GM12878 (cell line): ENCODE data around the gene PLEKHD1. TPM values are rescaled to one million over a fixed set of nuclear protein-coding genes. Genes with fewer than 3 reads are reported as not detected.

Experiments
- ATAC-seq: fragments of 200-7000 bp; cut with Tn5 transposase; 3 replicates; pipeline ENCODE4 v1.9.1; 2020; ENCODE audit warnings: mild to moderate bottlenecking, moderate library complexity
- BruUV-seq: library from RNA; stranded (reverse); fragments of 400-500 nt; replicated peaks from 2 replicates; lab custom pipeline; 2021; lab: Mats Ljungman, UMichigan
- CTCF ChIA-PET: fragments of 300-600 bp; sonication (Branson Sonifier 250); formaldehyde crosslinking; extraction: SDS; loops from one replicate; lab custom pipeline; 2021; ENCODE audit warnings: inconsistent platforms; lab: Yijun Ruan, JAX
- POLR2A ChIA-PET: fragments of 350-600 bp; formaldehyde crosslinking; extraction: SDS; loops from one replicate; lab custom pipeline; 2021; ENCODE audit warnings: inconsistent platforms; lab: Charles Lee
- RAD21 ChIA-PET: fragments of 300-600 bp; sonication (Branson Sonifier 250); formaldehyde crosslinking; loops from one replicate; lab custom pipeline; 2023; ENCODE audit warnings: antibody characterized with exemption; ENCODE audit not compliant: unreplicated experiment; lab: Charles Lee
- SMC1A ChIA-PET: fragments of 300-600 bp; sonication (Branson Sonifier 250); formaldehyde crosslinking; loops from one replicate; lab custom pipeline; 2023; ENCODE audit not compliant: unreplicated experiment, uncharacterized antibody; lab: Charles Lee
- DNase-seq: peaks from one replicate; pipeline ENCODE4 v3.0.0-alpha.2; 2011; ENCODE audit warnings: low read depth, low spot score
- FAIRE-seq: peaks from 3 replicates; lab custom pipeline; 2011; peaks lifted over from hg19 to GRCh38; lab: Jason Lieb, UNC
- H2AFZ ChIP-seq: 2 replicates; pipeline ENCODE4 v1.6.0; 2011; ENCODE audit warnings: low read depth, low read length, control low read depth; ENCODE audit not compliant: control insufficient read depth
- H3K27ac ChIP-seq: 2 replicates; pipeline ENCODE4 v1.5.1; 2011; ENCODE audit warnings: control low read depth; ENCODE audit not compliant: control insufficient read depth, insufficient read depth
- H3K27me3 ChIP-seq, 2 experiments: replicated peaks in 1 of 2; 2 replicates each; pipeline versions ENCODE4 v1.6.0 to v1.6.1; 2011; ENCODE audit warnings: low read length in 1 of 2; ENCODE audit not compliant: control insufficient read depth in 2 of 2, insufficient read depth in 2 of 2
- H3K36me3 ChIP-seq, 2 experiments: 2 replicates each; pipeline ENCODE4 v1.5.1; 2011; ENCODE audit warnings: low read length in 1 of 2; ENCODE audit not compliant: control insufficient read depth in 2 of 2, insufficient read depth in 2 of 2
- H3K4me1 ChIP-seq: 2 replicates; pipeline ENCODE4 v1.6.1; 2011; ENCODE audit warnings: mild to moderate bottlenecking, low read length, moderate library complexity, mixed read lengths; ENCODE audit not compliant: control insufficient read depth, insufficient read depth
- H3K4me2 ChIP-seq: 2 replicates; pipeline ENCODE4 v1.6.0; 2011; ENCODE audit warnings: control low read depth; ENCODE audit not compliant: control insufficient read depth, insufficient read depth
- H3K4me3 ChIP-seq: fragments of 200-600 bp; sonication (generic); 2 replicates; pipeline ENCODE4 v1.5.1; 2016
- H3K79me2 ChIP-seq: 2 replicates; pipeline ENCODE4 v1.6.0; 2011; ENCODE audit warnings: low read length; ENCODE audit not compliant: control insufficient read depth, insufficient read depth
- H3K9ac ChIP-seq: 2 replicates; pipeline ENCODE4 v1.8.0; 2011; ENCODE audit warnings: low read length, control low read depth, mixed read lengths; ENCODE audit not compliant: control insufficient read depth, insufficient read depth
- H3K9me3 ChIP-seq: replicated peaks from 3 replicates; pipeline ENCODE4 v1.5.1; 2011; ENCODE audit warnings: mild to moderate bottlenecking, low read length; ENCODE audit not compliant: control insufficient read depth, insufficient read depth
- H4K20me1 ChIP-seq: 2 replicates; pipeline ENCODE4 v1.6.0; 2011; ENCODE audit not compliant: control insufficient read depth, insufficient read depth
- SMARCA5 ChIP-seq: fragments of 450-650 bp; IDR thresholded peaks from 2 replicates; pipeline ENCODE4 v1.6.1; 2017; ENCODE audit warnings: mild to moderate bottlenecking
- WGBS: methylation state at CpG from one replicate; pipeline ENCODE4 v1.1.6; 2016; ENCODE audit warnings: low lambda C conversion rate; ENCODE audit not compliant: insufficient replicate concordance, insufficient coverage; ENCODE audit errors: missing lambda C conversion rate; 5-methylcytosine and 5-hydroxymethylcytosine counted together
- in situ Hi-C: fragments of 300-500 bp; cut with MboI; formaldehyde crosslinking; loops from 9 replicates; pipeline ENCODE4 v1.14.3; 2018; ENCODE audit warnings: mixed read lengths
- intact Hi-C: fragments of 100-400 bp; cut with micrococcal nuclease; formaldehyde crosslinking; loops from one replicate; pipeline ENCODE4 v1.14.2; 2022; ENCODE audit not compliant: unreplicated experiment
- polyA plus RNA-seq, 11 experiments: library from polyadenylated mRNA; depleted of rRNA in 4 of 11; unstranded in 6 of 11; stranded (reverse) in 5 of 11; fragments of >200 nt; fragmentation: Nextera tagmentation in 4 of 11; fragmentation: Illumina TruSeq in 1 of 11; extraction: Ambion mirVana in 4 of 11; extraction: Trizol in 1 of 11; gene quantifications; 1 replicate in 1 of 11; 2 replicates in 10 of 11; pipeline versions ENCODE4 v1.2.1 to v1.2.3, GENCODE V29; 2011 to 2016; ENCODE audit warnings: inconsistent platforms in 2 of 11, missing spikeins in 2 of 11, low read depth in 1 of 11
- total RNA-seq, 4 experiments: library from RNA; depleted of rRNA in 3 of 4; stranded (reverse); fragments of >200 nt in 3 of 4; fragmentation: Illumina TruSeq in 1 of 4; extraction: Trizol in 1 of 4; gene quantifications; 2 replicates each; pipeline versions ENCODE4 v1.2.1 to v1.2.3, GENCODE V29; 2013 to 2021
- TF ChIP-seq, protein P1 (sequence below): IDR thresholded peaks from 2 replicates; pipeline ENCODE4 v1.6.1; 2012; ENCODE audit warnings: improper control_type of control experiment, low read depth, low read length; ENCODE audit not compliant: insufficient replicate concordance
- TF ChIP-seq, protein P2 (sequence below): fragments of 450-650 bp; formaldehyde crosslinking; IDR thresholded peaks from 2 replicates; pipeline ENCODE4 v1.5.0; 2022; ENCODE audit warnings: mild to moderate bottlenecking, missing genetic modification characterization
- TF ChIP-seq, protein P3 (sequence below): fragments of 450-650 bp; IDR thresholded peaks from 2 replicates; pipeline ENCODE4 v1.6.1; 2017; ENCODE audit warnings: mild to moderate bottlenecking, moderate library complexity
- TF ChIP-seq, protein P4 (sequence below): fragments of 450-650 bp; IDR thresholded peaks from 2 replicates; pipeline ENCODE4 v1.6.1; 2017; ENCODE audit warnings: antibody characterized with exemption, mild to moderate bottlenecking, moderate library complexity

PLEKHD1 gene
- total and polyA plus RNA-seq, 10 of the 15 experiments (the other 5 are each of a cell fraction or from before 2014, with no cell fraction given), result 0.01 to 0.08 (median 0.04) TPM; not detected in 6

DNA sequence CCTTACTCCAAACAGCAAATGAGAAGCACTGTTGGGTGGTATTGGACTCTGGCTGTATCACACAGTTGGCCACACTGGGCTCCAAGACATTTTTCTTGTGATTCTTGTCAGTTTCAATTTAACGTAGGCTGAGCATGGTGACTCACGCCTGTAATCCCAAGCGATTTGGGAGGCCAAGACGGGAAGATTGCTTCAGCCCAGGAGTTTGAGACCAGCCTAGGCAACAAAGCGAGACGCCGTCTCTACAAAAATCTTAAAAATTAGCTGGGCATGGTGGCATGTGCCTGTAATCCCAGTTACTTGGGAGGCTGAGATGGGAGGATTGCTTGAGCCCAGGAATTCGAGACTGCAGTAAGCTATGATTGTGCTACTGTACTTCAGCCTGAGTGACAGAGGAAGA lies 35.3 kb upstream of the PLEKHD1 start (continued):
- TF ChIP-seq, protein P1, sequence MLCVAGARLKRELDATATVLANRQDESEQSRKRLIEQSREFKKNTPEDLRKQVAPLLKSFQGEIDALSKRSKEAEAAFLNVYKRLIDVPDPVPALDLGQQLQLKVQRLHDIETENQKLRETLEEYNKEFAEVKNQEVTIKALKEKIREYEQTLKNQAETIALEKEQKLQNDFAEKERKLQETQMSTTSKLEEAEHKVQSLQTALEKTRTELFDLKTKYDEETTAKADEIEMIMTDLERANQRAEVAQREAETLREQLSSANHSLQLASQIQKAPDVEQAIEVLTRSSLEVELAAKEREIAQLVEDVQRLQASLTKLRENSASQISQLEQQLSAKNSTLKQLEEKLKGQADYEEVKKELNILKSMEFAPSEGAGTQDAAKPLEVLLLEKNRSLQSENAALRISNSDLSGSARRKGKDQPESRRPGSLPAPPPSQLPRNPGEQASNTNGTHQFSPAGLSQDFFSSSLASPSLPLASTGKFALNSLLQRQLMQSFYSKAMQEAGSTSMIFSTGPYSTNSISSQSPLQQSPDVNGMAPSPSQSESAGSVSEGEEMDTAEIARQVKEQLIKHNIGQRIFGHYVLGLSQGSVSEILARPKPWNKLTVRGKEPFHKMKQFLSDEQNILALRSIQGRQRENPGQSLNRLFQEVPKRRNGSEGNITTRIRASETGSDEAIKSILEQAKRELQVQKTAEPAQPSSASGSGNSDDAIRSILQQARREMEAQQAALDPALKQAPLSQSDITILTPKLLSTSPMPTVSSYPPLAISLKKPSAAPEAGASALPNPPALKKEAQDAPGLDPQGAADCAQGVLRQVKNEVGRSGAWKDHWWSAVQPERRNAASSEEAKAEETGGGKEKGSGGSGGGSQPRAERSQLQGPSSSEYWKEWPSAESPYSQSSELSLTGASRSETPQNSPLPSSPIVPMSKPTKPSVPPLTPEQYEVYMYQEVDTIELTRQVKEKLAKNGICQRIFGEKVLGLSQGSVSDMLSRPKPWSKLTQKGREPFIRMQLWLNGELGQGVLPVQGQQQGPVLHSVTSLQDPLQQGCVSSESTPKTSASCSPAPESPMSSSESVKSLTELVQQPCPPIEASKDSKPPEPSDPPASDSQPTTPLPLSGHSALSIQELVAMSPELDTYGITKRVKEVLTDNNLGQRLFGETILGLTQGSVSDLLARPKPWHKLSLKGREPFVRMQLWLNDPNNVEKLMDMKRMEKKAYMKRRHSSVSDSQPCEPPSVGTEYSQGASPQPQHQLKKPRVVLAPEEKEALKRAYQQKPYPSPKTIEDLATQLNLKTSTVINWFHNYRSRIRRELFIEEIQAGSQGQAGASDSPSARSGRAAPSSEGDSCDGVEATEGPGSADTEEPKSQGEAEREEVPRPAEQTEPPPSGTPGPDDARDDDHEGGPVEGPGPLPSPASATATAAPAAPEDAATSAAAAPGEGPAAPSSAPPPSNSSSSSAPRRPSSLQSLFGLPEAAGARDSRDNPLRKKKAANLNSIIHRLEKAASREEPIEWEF, result no peak
- TF ChIP-seq, protein P2, sequence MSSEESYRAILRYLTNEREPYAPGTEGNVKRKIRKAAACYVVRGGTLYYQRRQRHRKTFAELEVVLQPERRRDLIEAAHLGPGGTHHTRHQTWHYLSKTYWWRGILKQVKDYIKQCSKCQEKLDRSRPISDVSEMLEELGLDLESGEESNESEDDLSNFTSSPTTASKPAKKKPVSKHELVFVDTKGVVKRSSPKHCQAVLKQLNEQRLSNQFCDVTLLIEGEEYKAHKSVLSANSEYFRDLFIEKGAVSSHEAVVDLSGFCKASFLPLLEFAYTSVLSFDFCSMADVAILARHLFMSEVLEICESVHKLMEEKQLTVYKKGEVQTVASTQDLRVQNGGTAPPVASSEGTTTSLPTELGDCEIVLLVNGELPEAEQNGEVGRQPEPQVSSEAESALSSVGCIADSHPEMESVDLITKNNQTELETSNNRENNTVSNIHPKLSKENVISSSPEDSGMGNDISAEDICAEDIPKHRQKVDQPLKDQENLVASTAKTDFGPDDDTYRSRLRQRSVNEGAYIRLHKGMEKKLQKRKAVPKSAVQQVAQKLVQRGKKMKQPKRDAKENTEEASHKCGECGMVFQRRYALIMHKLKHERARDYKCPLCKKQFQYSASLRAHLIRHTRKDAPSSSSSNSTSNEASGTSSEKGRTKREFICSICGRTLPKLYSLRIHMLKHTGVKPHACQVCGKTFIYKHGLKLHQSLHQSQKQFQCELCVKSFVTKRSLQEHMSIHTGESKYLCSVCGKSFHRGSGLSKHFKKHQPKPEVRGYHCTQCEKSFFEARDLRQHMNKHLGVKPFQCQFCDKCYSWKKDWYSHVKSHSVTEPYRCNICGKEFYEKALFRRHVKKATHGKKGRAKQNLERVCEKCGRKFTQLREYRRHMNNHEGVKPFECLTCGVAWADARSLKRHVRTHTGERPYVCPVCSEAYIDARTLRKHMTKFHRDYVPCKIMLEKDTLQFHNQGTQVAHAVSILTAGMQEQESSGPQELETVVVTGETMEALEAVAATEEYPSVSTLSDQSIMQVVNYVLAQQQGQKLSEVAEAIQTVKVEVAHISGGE (CRISPR knock-in tag), result no peak

DNA sequence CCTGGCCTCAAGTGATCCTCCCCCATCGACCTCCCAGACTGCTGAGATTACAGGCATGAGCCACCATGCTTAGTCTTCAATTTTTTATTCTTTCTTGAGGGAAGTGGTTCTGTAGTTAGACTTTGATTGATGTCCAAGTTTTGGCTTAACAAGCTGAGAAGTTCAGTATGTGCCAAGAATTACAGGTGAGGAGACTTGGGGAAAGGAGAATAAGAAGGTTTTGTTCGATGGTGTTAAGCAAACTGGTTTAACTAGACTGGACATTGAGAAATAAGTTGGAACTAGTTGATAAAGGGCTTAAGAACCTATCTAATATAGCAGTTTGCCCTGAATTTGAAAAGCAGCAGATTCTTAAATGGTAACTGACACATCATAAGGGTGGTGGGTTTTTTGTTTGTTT lies 32.6 kb upstream of the PLEKHD1 start:
- RAD21 ChIA-PET, result no interaction called here
- H3K4me2 ChIP-seq, result no peak overlapping the region
- no peaks in the 10 kb centered on the region for H3K4me1 ChIP-seq
- H4K20me1 ChIP-seq, result no peaks in the 10 kb centered on the region
- H3K27ac ChIP-seq, result no peak overlapping the region
- ATAC-seq (no peak), DNase-seq (no peak), FAIRE-seq (peak; percentile 65)
- H3K27me3 ChIP-seq, result no peaks in the 10 kb centered on the region
- SMC1A ChIA-PET, result interaction anchor here (1.5 to 2.9 kb wide), 2 partner anchors 8 to 87 kb away, joined by 3 to 8 read pairs; no protein-coding TSS in a partner anchor
- CTCF ChIA-PET, result no interaction called here
- 98% methylated on average over 2 of the region's 2 CpGs for WGBS
- no peak overlapping the region for H3K9ac ChIP-seq
- H3K4me3 ChIP-seq, result no peak overlapping the region
- H3K36me3 ChIP-seq, result peaks cover 0 to 11% of the 10 kb centered on the region in 2 experiments; a peak in 2 of 4 replicates
- H3K9me3 ChIP-seq, result no peaks in the 10 kb centered on the region
- TF ChIP-seq SMARCA5, result no peak
- TF ChIP-seq, protein P3, sequence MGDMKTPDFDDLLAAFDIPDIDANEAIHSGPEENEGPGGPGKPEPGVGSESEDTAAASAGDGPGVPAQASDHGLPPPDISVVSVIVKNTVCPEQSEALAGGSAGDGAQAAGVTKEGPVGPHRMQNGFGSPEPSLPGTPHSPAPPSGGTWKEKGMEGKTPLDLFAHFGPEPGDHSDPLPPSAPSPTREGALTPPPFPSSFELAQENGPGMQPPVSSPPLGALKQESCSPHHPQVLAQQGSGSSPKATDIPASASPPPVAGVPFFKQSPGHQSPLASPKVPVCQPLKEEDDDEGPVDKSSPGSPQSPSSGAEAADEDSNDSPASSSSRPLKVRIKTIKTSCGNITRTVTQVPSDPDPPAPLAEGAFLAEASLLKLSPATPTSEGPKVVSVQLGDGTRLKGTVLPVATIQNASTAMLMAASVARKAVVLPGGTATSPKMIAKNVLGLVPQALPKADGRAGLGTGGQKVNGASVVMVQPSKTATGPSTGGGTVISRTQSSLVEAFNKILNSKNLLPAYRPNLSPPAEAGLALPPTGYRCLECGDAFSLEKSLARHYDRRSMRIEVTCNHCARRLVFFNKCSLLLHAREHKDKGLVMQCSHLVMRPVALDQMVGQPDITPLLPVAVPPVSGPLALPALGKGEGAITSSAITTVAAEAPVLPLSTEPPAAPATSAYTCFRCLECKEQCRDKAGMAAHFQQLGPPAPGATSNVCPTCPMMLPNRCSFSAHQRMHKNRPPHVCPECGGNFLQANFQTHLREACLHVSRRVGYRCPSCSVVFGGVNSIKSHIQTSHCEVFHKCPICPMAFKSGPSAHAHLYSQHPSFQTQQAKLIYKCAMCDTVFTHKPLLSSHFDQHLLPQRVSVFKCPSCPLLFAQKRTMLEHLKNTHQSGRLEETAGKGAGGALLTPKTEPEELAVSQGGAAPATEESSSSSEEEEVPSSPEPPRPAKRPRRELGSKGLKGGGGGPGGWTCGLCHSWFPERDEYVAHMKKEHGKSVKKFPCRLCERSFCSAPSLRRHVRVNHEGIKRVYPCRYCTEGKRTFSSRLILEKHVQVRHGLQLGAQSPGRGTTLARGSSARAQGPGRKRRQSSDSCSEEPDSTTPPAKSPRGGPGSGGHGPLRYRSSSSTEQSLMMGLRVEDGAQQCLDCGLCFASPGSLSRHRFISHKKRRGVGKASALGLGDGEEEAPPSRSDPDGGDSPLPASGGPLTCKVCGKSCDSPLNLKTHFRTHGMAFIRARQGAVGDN, result no peak
- TF ChIP-seq, protein P4, sequence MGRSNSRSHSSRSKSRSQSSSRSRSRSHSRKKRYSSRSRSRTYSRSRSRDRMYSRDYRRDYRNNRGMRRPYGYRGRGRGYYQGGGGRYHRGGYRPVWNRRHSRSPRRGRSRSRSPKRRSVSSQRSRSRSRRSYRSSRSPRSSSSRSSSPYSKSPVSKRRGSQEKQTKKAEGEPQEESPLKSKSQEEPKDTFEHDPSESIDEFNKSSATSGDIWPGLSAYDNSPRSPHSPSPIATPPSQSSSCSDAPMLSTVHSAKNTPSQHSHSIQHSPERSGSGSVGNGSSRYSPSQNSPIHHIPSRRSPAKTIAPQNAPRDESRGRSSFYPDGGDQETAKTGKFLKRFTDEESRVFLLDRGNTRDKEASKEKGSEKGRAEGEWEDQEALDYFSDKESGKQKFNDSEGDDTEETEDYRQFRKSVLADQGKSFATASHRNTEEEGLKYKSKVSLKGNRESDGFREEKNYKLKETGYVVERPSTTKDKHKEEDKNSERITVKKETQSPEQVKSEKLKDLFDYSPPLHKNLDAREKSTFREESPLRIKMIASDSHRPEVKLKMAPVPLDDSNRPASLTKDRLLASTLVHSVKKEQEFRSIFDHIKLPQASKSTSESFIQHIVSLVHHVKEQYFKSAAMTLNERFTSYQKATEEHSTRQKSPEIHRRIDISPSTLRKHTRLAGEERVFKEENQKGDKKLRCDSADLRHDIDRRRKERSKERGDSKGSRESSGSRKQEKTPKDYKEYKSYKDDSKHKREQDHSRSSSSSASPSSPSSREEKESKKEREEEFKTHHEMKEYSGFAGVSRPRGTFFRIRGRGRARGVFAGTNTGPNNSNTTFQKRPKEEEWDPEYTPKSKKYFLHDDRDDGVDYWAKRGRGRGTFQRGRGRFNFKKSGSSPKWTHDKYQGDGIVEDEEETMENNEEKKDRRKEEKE, result no peak
- no peak overlapping the region for H2AFZ ChIP-seq
- in situ Hi-C loops, result no loop called here
- no TSS peak for BruUV-seq
- intact Hi-C loops, result no loop called here
- POLR2A ChIA-PET, result no interaction called here
- no peaks in the 10 kb centered on the region for H3K79me2 ChIP-seq
